Left renal cortex interstitium (tissue), 4 donors: Measurements from ENCODE around the gene PTPRJ. TPM values are rescaled to one million over a fixed set of nuclear protein-coding genes. Genes with fewer than 3 reads are reported as not detected.
"Not testable (repeated sequence)": the region's sequence is repeated elsewhere in the genome, so short reads cannot be mapped to it uniquely, and the experiment has no call there.

ENCODE experiments used
- DNase-seq, 4 donors: peaks; one replicate each; pipeline ENCODE4 v3.0.0-alpha.2; 2013; ENCODE audit warnings: low read depth in 4 of 4, low spot score in 2 of 4, missing footprints in 1 of 4
- polyA plus RNA-seq, 4 donors: library from polyadenylated mRNA; unstranded; fragments of 120-200 nt; gene quantifications; one replicate each; pipeline ENCODE4 v1.2.1, GENCODE V29; 2013; ENCODE audit not compliant: insufficient read length in 4 of 4

The PTPRJ gene
- polyA plus RNA-seq, 4 donors, result 22.3 to 23.6 (median 23.3) TPM

- DNase-seq, result no peak
These were observed 33.0 kb downstream of the PTPRJ start for GRCh38 chr11:48013269-48013901.

- DNase-seq, result no peak
These were observed 34.6 kb downstream of the PTPRJ start for GRCh38 chr11:48014917-48015316.

GRCh38 chr11:48017105-48017830 is 36.9 kb downstream of the PTPRJ start:
- DNase-seq, result no peak

GRCh38 chr11:48017831-48018527 is 37.6 kb downstream of the PTPRJ start:
- no peak for DNase-seq

- DNase-seq, result no peak
These were observed 38.3 kb downstream of the PTPRJ start for GRCh38 chr11:48018528-48019216.

- DNase-seq, result no peak
These were observed 38.8 kb downstream of the PTPRJ start for GRCh38 chr11:48019217-48019584.

- DNase-seq, result no peak
These were observed 39.2 kb downstream of the PTPRJ start for GRCh38 chr11:48019595-48019994.

- DNase-seq, result no peak
These were observed 39.9 kb downstream of the PTPRJ start for GRCh38 chr11:48020092-48020755.

- DNase-seq, result not testable (repeated sequence)
These were observed 41.0 kb downstream of the PTPRJ start for GRCh38 chr11:48021201-48021820.

- no peak for DNase-seq
These were observed 42.1 kb downstream of the PTPRJ start for GRCh38 chr11:48022445-48022844.

- DNase-seq, result not testable (repeated sequence)
These were observed 43.2 kb downstream of the PTPRJ start for GRCh38 chr11:48023608-48024007.

- no peak for DNase-seq
These were observed 44.3 kb downstream of the PTPRJ start for GRCh38 chr11:48024635-48025071.

GRCh38 chr11:48025293-48025983 is 45.1 kb downstream of the PTPRJ start:
- no peak for DNase-seq

GRCh38 chr11:48025984-48026340 is 45.6 kb downstream of the PTPRJ start:
- DNase-seq, result no peak

- DNase-seq, result no peak
These were observed 48.7 kb downstream of the PTPRJ start for GRCh38 chr11:48028914-48029680.

- no peak for DNase-seq
These were observed 49.4 kb downstream of the PTPRJ start for GRCh38 chr11:48029681-48030290.

GRCh38 chr11:48031602-48032001 is 51.2 kb downstream of the PTPRJ start:
- no peak for DNase-seq

GRCh38 chr11:48032721-48033120 is 52.4 kb downstream of the PTPRJ start:
- no peak for DNase-seq
